ENCODE measurements around the gene CHMP6. TPM values are rescaled to one million over a fixed set of nuclear protein-coding genes. Genes with fewer than 3 reads are reported as not detected.

The CHMP6 gene
- total RNA-seq, 4 donors from 2014 or later: 17.5 to 35.6 (median 23.1) TPM

DNA sequence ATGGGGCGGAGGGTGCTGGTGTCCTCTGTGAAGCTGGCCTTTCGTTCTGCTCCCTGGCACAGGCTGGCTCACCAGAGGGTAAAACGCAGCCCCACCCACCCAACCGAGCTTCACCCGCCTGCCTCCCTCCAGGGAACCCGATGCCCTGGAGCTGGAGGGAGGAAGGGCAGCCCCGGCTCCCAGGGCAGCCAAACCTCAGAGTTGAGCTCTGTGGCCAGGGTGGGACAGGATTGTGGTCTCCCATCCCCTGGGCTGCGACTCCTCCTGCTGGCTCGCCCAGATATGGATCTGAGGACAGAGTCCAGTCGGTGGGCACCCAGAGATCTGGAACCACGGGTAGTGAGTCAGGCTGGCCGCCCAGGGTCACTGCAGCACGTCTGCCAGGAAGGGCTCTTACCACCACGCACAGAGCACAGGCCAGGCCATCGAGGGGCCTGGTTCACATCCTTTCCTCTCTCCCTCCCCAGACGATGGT, 42.6 kb upstream of the CHMP6 start:
- Histone ChIP-seq H3K36me3 (peaks cover 61% of the 10 kb centered on the region), H3K9me3 (no peaks in the 10 kb centered on the region), H3K27ac (no peak overlapping the region), H3K4me3 (no peak overlapping the region), H3K27me3 (no peaks in the 10 kb centered on the region), H3K4me1 (no peaks in the 10 kb centered on the region)
- DNase-seq (ENCODE audit: low spot score in 2 of 2): peak in 1 of 2 donors; percentile 48
- WGBS: 56% methylated on average over 8 of the region's 16 CpGs
- TF ChIP-seq POLR2AphosphoS5 (IDR thresholded peaks at IDR 0.05) (no peak), EP300 (IDR thresholded peaks at IDR 0.05) (no peak), CTCF (IDR thresholded peaks at IDR 0.05) (no peak), POLR2A (IDR thresholded peaks at IDR 0.05) (no peak)

DNA sequence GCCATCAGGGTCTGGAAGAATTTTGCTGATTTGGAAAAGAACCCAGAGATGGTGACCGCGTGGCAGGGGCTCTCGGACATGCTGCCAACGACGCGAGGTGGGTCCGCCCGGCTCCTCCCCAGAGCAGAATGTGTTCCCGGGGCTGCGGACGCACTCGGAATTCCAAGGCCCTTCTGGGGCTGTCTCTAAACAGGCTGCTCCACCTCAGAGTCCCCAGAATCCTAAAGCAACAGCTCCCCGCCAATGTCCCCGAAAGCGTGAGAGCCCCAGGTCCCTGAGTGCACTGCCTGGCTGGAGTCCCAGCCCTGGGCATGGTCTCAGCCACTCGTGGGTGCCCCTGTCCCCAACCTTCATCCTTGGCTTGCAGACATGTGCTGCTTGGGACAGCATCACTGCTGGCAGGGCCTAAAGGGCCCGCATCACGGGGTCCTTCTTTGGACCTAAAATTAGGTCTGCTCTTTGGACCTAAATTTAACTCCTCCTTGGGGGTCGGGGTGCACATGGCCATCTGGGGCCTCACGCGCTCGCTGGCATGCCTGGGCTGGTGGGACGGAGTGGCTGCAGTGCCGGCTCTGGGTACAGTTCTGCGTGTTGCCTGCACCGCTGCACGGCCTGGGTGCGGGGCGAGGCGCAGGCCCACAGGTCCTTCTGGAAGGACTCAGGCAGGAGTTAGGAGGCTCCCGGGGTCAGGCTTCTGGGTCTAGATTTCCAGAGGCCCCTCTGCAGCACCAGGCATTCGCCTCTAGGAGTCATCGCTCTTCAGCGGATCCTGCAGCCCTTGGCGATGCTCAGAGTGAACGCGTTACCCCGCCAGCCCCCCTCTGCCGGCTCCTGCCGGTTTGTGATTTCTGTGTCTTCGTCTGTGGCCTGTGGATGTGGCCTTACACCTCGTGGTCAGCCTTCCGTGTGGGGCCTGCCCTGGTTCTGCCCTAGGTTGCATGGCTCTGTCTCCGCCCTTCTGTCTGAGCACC, 41.9 kb upstream of the CHMP6 start:
- no peak overlapping the region for H3K27ac ChIP-seq
- 87% methylated on average over 23 of the region's 44 CpGs for WGBS

DNA sequence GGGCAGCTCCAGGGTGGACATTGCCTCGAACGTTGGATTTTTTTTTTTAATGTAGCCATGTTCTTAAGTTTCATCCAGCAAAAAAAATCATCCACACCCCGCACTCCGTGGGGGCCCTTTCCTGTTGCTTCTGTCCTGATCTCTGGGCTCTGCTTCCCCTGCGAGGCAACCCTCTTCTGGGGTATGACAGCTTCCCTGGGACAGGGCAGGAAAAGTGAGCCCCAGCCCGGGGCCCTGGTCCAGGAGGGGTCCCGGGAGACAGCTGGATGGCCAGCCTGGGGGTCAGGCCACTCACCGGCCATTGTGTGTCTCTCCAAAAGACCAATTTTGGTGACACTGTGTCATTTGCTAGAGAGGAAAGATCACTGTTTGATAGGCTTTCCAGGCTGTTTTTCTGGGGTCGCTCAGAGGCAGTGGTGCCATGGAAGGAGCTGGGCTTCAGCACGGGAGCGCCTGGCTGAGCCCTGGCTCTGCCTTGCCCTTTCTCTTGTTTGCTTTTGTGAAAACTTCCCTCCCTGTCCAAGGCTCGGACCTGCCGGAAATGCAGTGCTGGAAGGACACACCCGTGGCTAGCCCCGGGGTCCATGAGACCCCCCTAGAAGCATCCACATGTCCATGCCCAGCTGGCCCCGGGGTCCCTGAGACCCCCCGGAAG, 41.0 kb upstream of the CHMP6 start:
- H3K36me3 ChIP-seq: peaks cover 61% of the 10 kb centered on the region
- H3K4me3 ChIP-seq: no peak overlapping the region
- H3K27ac ChIP-seq: no peak overlapping the region
- 94% methylated on average over 11 of the region's 17 CpGs for WGBS
- H3K9me3 ChIP-seq: no peaks in the 10 kb centered on the region
- no peaks in the 10 kb centered on the region for H3K27me3 ChIP-seq
- H3K4me1 ChIP-seq: no peaks in the 10 kb centered on the region
- TF ChIP-seq POLR2A (IDR thresholded peaks at IDR 0.05) (no peak), POLR2AphosphoS5 (IDR thresholded peaks at IDR 0.05) (no peak), CTCF (IDR thresholded peaks at IDR 0.05) (no peak), EP300 (IDR thresholded peaks at IDR 0.05) (no peak)
- DNase-seq (ENCODE audit: low spot score in 2 of 2): no peak

More for the DNA sequence above, 41.9 kb upstream of the CHMP6 start:
- no peaks in the 10 kb centered on the region for H3K9me3 ChIP-seq
- H3K36me3 ChIP-seq: peaks cover 61% of the 10 kb centered on the region
- peak in 1 of 2 donors; percentile 54 for DNase-seq (ENCODE audit: low spot score in 2 of 2)
- no peaks in the 10 kb centered on the region for H3K4me1 ChIP-seq
- TF ChIP-seq POLR2A (IDR thresholded peaks at IDR 0.05) (no peak), EP300 (IDR thresholded peaks at IDR 0.05) (no peak), CTCF (IDR thresholded peaks at IDR 0.05) (no peak), POLR2AphosphoS5 (IDR thresholded peaks at IDR 0.05) (no peak)
- no peak overlapping the region for H3K4me3 ChIP-seq
- no peaks in the 10 kb centered on the region for H3K27me3 ChIP-seq

GRCh38 chr17:80951121-80952090, 40.2 kb upstream of the CHMP6 start:
- WGBS: 93% methylated on average over 24 of the region's 38 CpGs
- Histone ChIP-seq H3K4me1 (no peaks in the 10 kb centered on the region), H3K27me3 (no peaks in the 10 kb centered on the region), H3K27ac (no peak overlapping the region), H3K4me3 (no peak overlapping the region), H3K36me3 (peaks cover 52% of the 10 kb centered on the region), H3K9me3 (no peaks in the 10 kb centered on the region)
- DNase-seq (ENCODE audit: low spot score in 2 of 2): peak in 1 of 2 donors; percentile 46
- TF ChIP-seq CTCF (IDR thresholded peaks at IDR 0.05) (no peak), EP300 (IDR thresholded peaks at IDR 0.05) (no peak), POLR2AphosphoS5 (IDR thresholded peaks at IDR 0.05) (no peak), POLR2A (IDR thresholded peaks at IDR 0.05) (no peak)

Data from suprapubic skin (tissue), 4 donors.